ENCODE measurements around the gene FAM53B.

DNA sequence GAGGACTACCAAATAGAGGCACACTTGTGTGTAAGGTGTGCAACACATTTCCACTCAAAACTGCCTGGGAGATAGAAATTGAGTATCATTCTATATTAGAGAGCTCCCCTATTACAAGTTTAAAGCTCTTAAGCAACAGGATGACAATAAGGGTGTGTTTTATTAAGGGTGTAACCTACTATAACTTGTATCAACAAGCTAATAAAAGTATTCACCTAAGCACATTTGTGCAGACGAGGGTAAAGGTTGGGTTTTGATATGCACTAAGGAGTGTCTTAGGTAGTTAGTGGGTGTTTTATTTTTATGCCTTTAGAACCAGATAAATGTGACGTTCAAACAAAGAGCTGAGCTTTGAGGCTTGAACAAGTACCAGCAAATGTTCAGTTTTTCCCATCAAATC, 2.8 kb upstream of the FAM53B start:
- TF ChIP-seq EZH2 (optimal IDR thresholded peaks at IDR 0.05; ENCODE audit: low read depth, low read length): no peak
- TF ChIP-seq, protein P1, sequence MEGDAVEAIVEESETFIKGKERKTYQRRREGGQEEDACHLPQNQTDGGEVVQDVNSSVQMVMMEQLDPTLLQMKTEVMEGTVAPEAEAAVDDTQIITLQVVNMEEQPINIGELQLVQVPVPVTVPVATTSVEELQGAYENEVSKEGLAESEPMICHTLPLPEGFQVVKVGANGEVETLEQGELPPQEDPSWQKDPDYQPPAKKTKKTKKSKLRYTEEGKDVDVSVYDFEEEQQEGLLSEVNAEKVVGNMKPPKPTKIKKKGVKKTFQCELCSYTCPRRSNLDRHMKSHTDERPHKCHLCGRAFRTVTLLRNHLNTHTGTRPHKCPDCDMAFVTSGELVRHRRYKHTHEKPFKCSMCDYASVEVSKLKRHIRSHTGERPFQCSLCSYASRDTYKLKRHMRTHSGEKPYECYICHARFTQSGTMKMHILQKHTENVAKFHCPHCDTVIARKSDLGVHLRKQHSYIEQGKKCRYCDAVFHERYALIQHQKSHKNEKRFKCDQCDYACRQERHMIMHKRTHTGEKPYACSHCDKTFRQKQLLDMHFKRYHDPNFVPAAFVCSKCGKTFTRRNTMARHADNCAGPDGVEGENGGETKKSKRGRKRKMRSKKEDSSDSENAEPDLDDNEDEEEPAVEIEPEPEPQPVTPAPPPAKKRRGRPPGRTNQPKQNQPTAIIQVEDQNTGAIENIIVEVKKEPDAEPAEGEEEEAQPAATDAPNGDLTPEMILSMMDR (IDR thresholded peaks at IDR 0.05; ENCODE audit: low read length): no peak
- no peak for TF ChIP-seq EZH2phosphoT487 (IDR thresholded peaks at IDR 0.05; ENCODE audit: low read length)

All from MM.1S (cell line).